DMS53 (cell line): ENCODE data around the gene PRMT9.

Experiments used
- DNase-seq: peaks from one replicate; lab custom pipeline; 2025; lab: John Stamatoyannopoulos, UW

The PRMT9 gene

GRCh38 chr4:147683717-147684700, at the start of gene PRMT9:
Gene PRMT9 (minus strand): TSS chr4:147684163. CDS start chr4:147683987, 176 bp downstream.
- DNase-seq, result peak; percentile 93

- peak; percentile 57 for DNase-seq
Observed at GRCh38 chr4:147732518-147733235, 48.7 kb upstream of the PRMT9 start.

- DNase-seq, result peak; percentile 83
Observed at GRCh38 chr4:147731580-147732517, 47.9 kb upstream of the PRMT9 start, which contains the start of gene ARHGAP10. Gene ARHGAP10 (plus strand): TSS chr4:147732088. CDS start chr4:147732302, 214 bp downstream.

GRCh38 chr4:147730333-147730732, 46.4 kb upstream of the PRMT9 start:
- DNase-seq, result no peak

- no peak for DNase-seq
Observed at GRCh38 chr4:147727476-147728028, 43.6 kb upstream of the PRMT9 start.

GRCh38 chr4:147725673-147726072, 41.7 kb upstream of the PRMT9 start:
- no peak for DNase-seq

- DNase-seq, result no peak
Observed at GRCh38 chr4:147724468-147725201, 40.7 kb upstream of the PRMT9 start.

- no peak for DNase-seq
Observed at GRCh38 chr4:147723326-147723725, 39.4 kb upstream of the PRMT9 start.

GRCh38 chr4:147717878-147718277, 33.9 kb upstream of the PRMT9 start:
- DNase-seq, result no peak

GRCh38 chr4:147714575-147715401, 30.8 kb upstream of the PRMT9 start:
- DNase-seq, result no peak

GRCh38 chr4:147709999-147710398, 26.0 kb upstream of the PRMT9 start:
- DNase-seq, result no peak

- DNase-seq, result peak; percentile 63
Observed at GRCh38 chr4:147707892-147708672, 24.1 kb upstream of the PRMT9 start.

GRCh38 chr4:147704846-147705245, 20.9 kb upstream of the PRMT9 start:
- no peak for DNase-seq

GRCh38 chr4:147696866-147697265, 12.9 kb upstream of the PRMT9 start:
- DNase-seq, result no peak

- peak; percentile 41 for DNase-seq
Observed at GRCh38 chr4:147693218-147693617, 9.3 kb upstream of the PRMT9 start.

GRCh38 chr4:147691820-147692219, 7.9 kb upstream of the PRMT9 start:
- DNase-seq, result no peak

- DNase-seq, result no peak
Observed at GRCh38 chr4:147689067-147689466, 5.1 kb upstream of the PRMT9 start.

- peak; percentile 43 for DNase-seq
Observed at GRCh38 chr4:147683188-147683591, 773 bp downstream of the PRMT9 start.

GRCh38 chr4:147682755-147683154, 1.2 kb downstream of the PRMT9 start:
- DNase-seq, result peak; percentile 4
